Measurements from ENCODE around the gene MAP3K4.

- TF ChIP-seq CTCF (IDR thresholded peaks at IDR 0.05; ENCODE audit: poor library complexity, severe bottlenecking): no peak
- no peak for TF ChIP-seq EZH2 (IDR thresholded peaks at IDR 0.05; ENCODE audit: borderline replicate concordance, insufficient read depth, low read length, poor library complexity, severe bottlenecking)
- no peak for TF ChIP-seq POLR2AphosphoS5 (IDR thresholded peaks at IDR 0.05)
- TF ChIP-seq MXI1 (conservative IDR thresholded peaks at IDR 0.05; ENCODE audit: poor library complexity, severe bottlenecking): no peak
- no peak for TF ChIP-seq RAD21 (conservative IDR thresholded peaks at IDR 0.05)
- TF ChIP-seq TAF1 (IDR thresholded peaks at IDR 0.05; ENCODE audit: low read depth): no peak
- no peak for TF ChIP-seq EP300 (conservative IDR thresholded peaks at IDR 0.05; ENCODE audit: poor library complexity, severe bottlenecking)
- TF ChIP-seq REST (IDR thresholded peaks at IDR 0.05; ENCODE audit: borderline replicate concordance): no peak
- no peak for TF ChIP-seq SMC3 (conservative IDR thresholded peaks at IDR 0.05; ENCODE audit: poor library complexity)
Measured at GRCh38 chr6:160956300-160957035, 35.1 kb upstream of the MAP3K4 start.
